GM23338 (cell line): ENCODE data around the gene ADGRF4. TPM values are rescaled to one million over a fixed set of nuclear protein-coding genes. Genes with fewer than 3 reads are reported as not detected.

Experiments used
- ATAC-seq: fragments of 200-7000 bp; cut with Tn5 transposase; 3 replicates; pipeline ENCODE4 v1.9.1; 2020
- DNase-seq: peaks from one replicate; pipeline ENCODE4 v3.0.0-alpha.2; 2015; ENCODE audit warnings: low spot score
- H2AFZ ChIP-seq: fragments of 200-600 bp; sonication (generic); 2 replicates; pipeline ENCODE4 v1.8.0; 2016; ENCODE audit warnings: antibody characterized with exemption, mild to moderate bottlenecking, moderate library complexity
- H3F3A ChIP-seq: fragments of 200-600 bp; sonication (generic); replicated peaks from 2 replicates; pipeline ENCODE4 v1.8.0; 2017; ENCODE audit warnings: antibody characterized with exemption, mixed run types, low read depth
- H3K27ac ChIP-seq: fragments of 200-600 bp; sonication (generic); 2 replicates; pipeline ENCODE4 v1.6.1; 2016; ENCODE audit warnings: low read depth
- H3K27me3 ChIP-seq: fragments of 200-600 bp; sonication (generic); 2 replicates; pipeline ENCODE4 v1.8.0; 2016; ENCODE audit warnings: mild to moderate bottlenecking, mixed run types, moderate library complexity; ENCODE audit not compliant: insufficient read depth
- H3K36me3 ChIP-seq: fragments of 200-600 bp; sonication (generic); 2 replicates; pipeline ENCODE4 v1.8.0; 2016; ENCODE audit warnings: mild to moderate bottlenecking; ENCODE audit not compliant: insufficient read depth
- H3K4me1 ChIP-seq: fragments of 200-600 bp; sonication (generic); 2 replicates; pipeline ENCODE4 v1.8.0; 2016; ENCODE audit warnings: mild to moderate bottlenecking, moderate library complexity; ENCODE audit not compliant: insufficient read depth
- H3K4me2 ChIP-seq: fragments of 200-600 bp; sonication (generic); 2 replicates; pipeline ENCODE4 v1.7.1; 2017; ENCODE audit warnings: mixed run types
- H3K4me3 ChIP-seq: fragments of 200-600 bp; sonication (generic); 2 replicates; pipeline ENCODE4 v1.6.1; 2016; ENCODE audit warnings: mixed run types
- H3K79me2 ChIP-seq: fragments of 200-600 bp; sonication (generic); replicated peaks from 2 replicates; pipeline ENCODE4 v1.8.0; 2017; ENCODE audit warnings: mild to moderate bottlenecking; ENCODE audit not compliant: insufficient read depth
- H3K9me2 ChIP-seq: fragments of 200-600 bp; sonication (generic); 2 replicates; pipeline ENCODE4 v1.8.0; 2017; ENCODE audit not compliant: insufficient read depth
- H4K20me1 ChIP-seq: fragments of 200-600 bp; sonication (generic); replicated peaks from 2 replicates; pipeline ENCODE4 v1.8.0; 2017; ENCODE audit warnings: mild to moderate bottlenecking; ENCODE audit not compliant: insufficient read depth
- H3K27ac Mint-ChIP-seq: 2 replicates; pipeline ENCODE4 v1.8.0; 2020; ENCODE audit warnings: inconsistent platforms, mild to moderate bottlenecking, moderate library complexity, mixed read lengths
- H3K27me3 Mint-ChIP-seq: 3 replicates; pipeline ENCODE4 v1.8.0; 2022; ENCODE audit warnings: low read depth, mild to moderate bottlenecking, moderate library complexity, mixed read lengths, inconsistent platforms; ENCODE audit not compliant: insufficient read depth, poor library complexity
- H3K36me3 Mint-ChIP-seq: 3 replicates; pipeline ENCODE4 v1.8.0; 2021; ENCODE audit warnings: low read depth, mild to moderate bottlenecking, inconsistent platforms, moderate library complexity, mixed read lengths
- H3K4me1 Mint-ChIP-seq: 3 replicates; pipeline ENCODE4 v1.8.0; 2020; ENCODE audit warnings: mild to moderate bottlenecking, inconsistent platforms, mixed read lengths
- H3K4me3 Mint-ChIP-seq: 3 replicates; pipeline ENCODE4 v1.8.0; 2021; ENCODE audit warnings: moderate library complexity, mild to moderate bottlenecking, inconsistent platforms, mixed read lengths
- H3K9me3 Mint-ChIP-seq: 3 replicates; pipeline ENCODE4 v1.8.0; 2020; ENCODE audit warnings: moderate library complexity, mild to moderate bottlenecking, inconsistent platforms, mixed read lengths
- CREB1 ChIP-seq: fragments of 250-450 bp; sonication (Bioruptor Pico); IDR thresholded peaks from 2 replicates; pipeline ENCODE4 v1.5.0; 2020; ENCODE audit warnings: low read depth, mild to moderate bottlenecking, moderate library complexity
- EZH2 ChIP-seq: fragments of 200-600 bp; sonication (generic); IDR thresholded peaks from one replicate; pipeline ENCODE4 v1.8.0; 2017; ENCODE audit warnings: antibody characterized with exemption, mild to moderate bottlenecking, low read depth; ENCODE audit not compliant: unreplicated experiment
- EZH2phosphoT487 ChIP-seq: fragments of 200-600 bp; sonication (generic); IDR thresholded peaks from one replicate; pipeline ENCODE4 v1.8.1; 2018; ENCODE audit warnings: antibody characterized with exemption; ENCODE audit not compliant: unreplicated experiment
- JUNB ChIP-seq: IDR thresholded peaks from one replicate; pipeline ENCODE4 v1.6.1; 2016; ENCODE audit warnings: antibody characterized with exemption; ENCODE audit not compliant: unreplicated experiment
- NANOG ChIP-seq: IDR thresholded peaks from 2 replicates; pipeline ENCODE4 v1.6.1; 2016; ENCODE audit warnings: antibody characterized with exemption, borderline replicate concordance
- POLR2AphosphoS5 ChIP-seq: IDR thresholded peaks from 2 replicates; pipeline ENCODE4 v1.6.1; 2016; ENCODE audit warnings: antibody characterized with exemption, low read depth
- STAT1 ChIP-seq: IDR thresholded peaks from one replicate; pipeline ENCODE4 v1.6.1; 2016; ENCODE audit warnings: antibody characterized with exemption; ENCODE audit not compliant: unreplicated experiment
- ZNF114 ChIP-seq: fragments of 250-450 bp; sonication (Bioruptor Pico); IDR thresholded peaks from 2 replicates; pipeline ENCODE4 v1.5.0; 2020; ENCODE audit warnings: mild to moderate bottlenecking, moderate library complexity
- ZNF331 ChIP-seq: fragments of 250-450 bp; sonication (Bioruptor Pico); IDR thresholded peaks from 2 replicates; pipeline ENCODE4 v1.5.0; 2020; ENCODE audit warnings: low read depth, mild to moderate bottlenecking, moderate library complexity
- polyA plus RNA-seq: library from polyadenylated mRNA; unstranded; fragments of >200 nt; fragmentation: Nextera tagmentation; extraction: Ambion mirVana; gene quantifications from 2 replicates; pipeline ENCODE4 v1.2.1, GENCODE V29; 2016
- total RNA-seq: library from RNA; depleted of rRNA; stranded (reverse); fragments of >200 nt; shearing (Covaris generic); gene quantifications from 2 replicates; pipeline ENCODE4 v1.2.3, GENCODE V29; 2014
- TF ChIP-seq, protein P1 (sequence below), 2 experiments: fragments of 200-600 bp in 1 of 2; sonication (generic) in 1 of 2; conservative IDR thresholded peaks; 2 replicates each; pipeline versions ENCODE4 v1.5.1 to v1.6.1; 2016 to 2017; ENCODE audit warnings: antibody characterized with exemption in 2 of 2, low read depth in 2 of 2, mild to moderate bottlenecking in 2 of 2, moderate library complexity in 1 of 2
- TF ChIP-seq, protein P2 (sequence below): IDR thresholded peaks from one replicate; pipeline ENCODE4 v1.6.1; 2018; ENCODE audit warnings: antibody characterized with exemption; ENCODE audit not compliant: unreplicated experiment
- TF ChIP-seq, protein P3 (sequence below): fragments of 250-450 bp; sonication (Bioruptor Pico); IDR thresholded peaks from 2 replicates; pipeline ENCODE4 v1.5.0; 2020; ENCODE audit warnings: mild to moderate bottlenecking, moderate library complexity
- TF ChIP-seq, protein P4 (sequence below): IDR thresholded peaks from 2 replicates; pipeline ENCODE4 v1.6.1; 2016; ENCODE audit warnings: antibody characterized with exemption

The ADGRF4 gene
- total and polyA plus RNA-seq, 2 experiments from 2014 or later = not detected

DNA sequence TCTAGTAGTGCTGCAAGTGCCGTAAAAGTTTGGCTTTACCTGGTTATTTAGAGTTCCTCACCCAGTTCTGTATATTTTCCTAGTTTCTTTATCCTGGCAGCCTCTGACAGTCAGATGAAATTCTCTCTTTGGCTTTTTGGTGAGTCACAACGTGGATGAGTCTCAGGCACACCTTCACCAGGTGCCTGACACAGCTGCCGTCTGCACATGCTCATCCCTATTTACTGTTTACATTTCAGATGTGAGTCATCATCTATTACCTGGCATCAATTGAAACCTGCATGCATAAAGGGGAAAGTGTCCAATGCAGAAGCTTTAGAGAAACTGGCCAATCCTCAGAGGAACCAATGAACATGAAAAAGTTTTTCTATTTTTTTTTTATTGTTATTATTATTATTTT, 33.3 kb upstream of the ADGRF4 start:
- Histone ChIP-seq H4K20me1 (no peaks in the 10 kb centered on the region), H3K4me1 (no peaks in the 10 kb centered on the region; the same call in 1 of the 2 replicates), H2AFZ (no peak overlapping the region), H3K27ac (no peak overlapping the region), H3K9me2 (no peaks in the 10 kb centered on the region), H3K36me3 (no peaks in the 10 kb centered on the region), H3K79me2 (no peaks in the 10 kb centered on the region), H3K4me2 (no peak overlapping the region), H3F3A (no peaks in the 10 kb centered on the region), H3K4me3 (no peak overlapping the region), H3K27me3 (no peaks in the 10 kb centered on the region)
- no peak overlapping the region for H3K27ac Mint-ChIP-seq
- no peaks in the 10 kb centered on the region for H3K9me3 Mint-ChIP-seq
- DNase-seq (no peak), ATAC-seq (no peak)
- H3K4me1 Mint-ChIP-seq = peaks cover 19% of the 10 kb centered on the region
- H3K27me3 Mint-ChIP-seq = peaks cover 5% of the 10 kb centered on the region
- TF ChIP-seq, protein P1, sequence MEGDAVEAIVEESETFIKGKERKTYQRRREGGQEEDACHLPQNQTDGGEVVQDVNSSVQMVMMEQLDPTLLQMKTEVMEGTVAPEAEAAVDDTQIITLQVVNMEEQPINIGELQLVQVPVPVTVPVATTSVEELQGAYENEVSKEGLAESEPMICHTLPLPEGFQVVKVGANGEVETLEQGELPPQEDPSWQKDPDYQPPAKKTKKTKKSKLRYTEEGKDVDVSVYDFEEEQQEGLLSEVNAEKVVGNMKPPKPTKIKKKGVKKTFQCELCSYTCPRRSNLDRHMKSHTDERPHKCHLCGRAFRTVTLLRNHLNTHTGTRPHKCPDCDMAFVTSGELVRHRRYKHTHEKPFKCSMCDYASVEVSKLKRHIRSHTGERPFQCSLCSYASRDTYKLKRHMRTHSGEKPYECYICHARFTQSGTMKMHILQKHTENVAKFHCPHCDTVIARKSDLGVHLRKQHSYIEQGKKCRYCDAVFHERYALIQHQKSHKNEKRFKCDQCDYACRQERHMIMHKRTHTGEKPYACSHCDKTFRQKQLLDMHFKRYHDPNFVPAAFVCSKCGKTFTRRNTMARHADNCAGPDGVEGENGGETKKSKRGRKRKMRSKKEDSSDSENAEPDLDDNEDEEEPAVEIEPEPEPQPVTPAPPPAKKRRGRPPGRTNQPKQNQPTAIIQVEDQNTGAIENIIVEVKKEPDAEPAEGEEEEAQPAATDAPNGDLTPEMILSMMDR (conservative IDR thresholded peaks at IDR 0.05; ENCODE audit: low read depth in 2 of 2) = no peak
- no peak for TF ChIP-seq JUNB
- no peak for TF ChIP-seq EZH2phosphoT487
- no peak for TF ChIP-seq EZH2
- TF ChIP-seq, protein P2, sequence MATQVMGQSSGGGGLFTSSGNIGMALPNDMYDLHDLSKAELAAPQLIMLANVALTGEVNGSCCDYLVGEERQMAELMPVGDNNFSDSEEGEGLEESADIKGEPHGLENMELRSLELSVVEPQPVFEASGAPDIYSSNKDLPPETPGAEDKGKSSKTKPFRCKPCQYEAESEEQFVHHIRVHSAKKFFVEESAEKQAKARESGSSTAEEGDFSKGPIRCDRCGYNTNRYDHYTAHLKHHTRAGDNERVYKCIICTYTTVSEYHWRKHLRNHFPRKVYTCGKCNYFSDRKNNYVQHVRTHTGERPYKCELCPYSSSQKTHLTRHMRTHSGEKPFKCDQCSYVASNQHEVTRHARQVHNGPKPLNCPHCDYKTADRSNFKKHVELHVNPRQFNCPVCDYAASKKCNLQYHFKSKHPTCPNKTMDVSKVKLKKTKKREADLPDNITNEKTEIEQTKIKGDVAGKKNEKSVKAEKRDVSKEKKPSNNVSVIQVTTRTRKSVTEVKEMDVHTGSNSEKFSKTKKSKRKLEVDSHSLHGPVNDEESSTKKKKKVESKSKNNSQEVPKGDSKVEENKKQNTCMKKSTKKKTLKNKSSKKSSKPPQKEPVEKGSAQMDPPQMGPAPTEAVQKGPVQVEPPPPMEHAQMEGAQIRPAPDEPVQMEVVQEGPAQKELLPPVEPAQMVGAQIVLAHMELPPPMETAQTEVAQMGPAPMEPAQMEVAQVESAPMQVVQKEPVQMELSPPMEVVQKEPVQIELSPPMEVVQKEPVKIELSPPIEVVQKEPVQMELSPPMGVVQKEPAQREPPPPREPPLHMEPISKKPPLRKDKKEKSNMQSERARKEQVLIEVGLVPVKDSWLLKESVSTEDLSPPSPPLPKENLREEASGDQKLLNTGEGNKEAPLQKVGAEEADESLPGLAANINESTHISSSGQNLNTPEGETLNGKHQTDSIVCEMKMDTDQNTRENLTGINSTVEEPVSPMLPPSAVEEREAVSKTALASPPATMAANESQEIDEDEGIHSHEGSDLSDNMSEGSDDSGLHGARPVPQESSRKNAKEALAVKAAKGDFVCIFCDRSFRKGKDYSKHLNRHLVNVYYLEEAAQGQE = no peak
- no peak for TF ChIP-seq CREB1 (CRISPR knock-in tag)
- TF ChIP-seq, protein P3, sequence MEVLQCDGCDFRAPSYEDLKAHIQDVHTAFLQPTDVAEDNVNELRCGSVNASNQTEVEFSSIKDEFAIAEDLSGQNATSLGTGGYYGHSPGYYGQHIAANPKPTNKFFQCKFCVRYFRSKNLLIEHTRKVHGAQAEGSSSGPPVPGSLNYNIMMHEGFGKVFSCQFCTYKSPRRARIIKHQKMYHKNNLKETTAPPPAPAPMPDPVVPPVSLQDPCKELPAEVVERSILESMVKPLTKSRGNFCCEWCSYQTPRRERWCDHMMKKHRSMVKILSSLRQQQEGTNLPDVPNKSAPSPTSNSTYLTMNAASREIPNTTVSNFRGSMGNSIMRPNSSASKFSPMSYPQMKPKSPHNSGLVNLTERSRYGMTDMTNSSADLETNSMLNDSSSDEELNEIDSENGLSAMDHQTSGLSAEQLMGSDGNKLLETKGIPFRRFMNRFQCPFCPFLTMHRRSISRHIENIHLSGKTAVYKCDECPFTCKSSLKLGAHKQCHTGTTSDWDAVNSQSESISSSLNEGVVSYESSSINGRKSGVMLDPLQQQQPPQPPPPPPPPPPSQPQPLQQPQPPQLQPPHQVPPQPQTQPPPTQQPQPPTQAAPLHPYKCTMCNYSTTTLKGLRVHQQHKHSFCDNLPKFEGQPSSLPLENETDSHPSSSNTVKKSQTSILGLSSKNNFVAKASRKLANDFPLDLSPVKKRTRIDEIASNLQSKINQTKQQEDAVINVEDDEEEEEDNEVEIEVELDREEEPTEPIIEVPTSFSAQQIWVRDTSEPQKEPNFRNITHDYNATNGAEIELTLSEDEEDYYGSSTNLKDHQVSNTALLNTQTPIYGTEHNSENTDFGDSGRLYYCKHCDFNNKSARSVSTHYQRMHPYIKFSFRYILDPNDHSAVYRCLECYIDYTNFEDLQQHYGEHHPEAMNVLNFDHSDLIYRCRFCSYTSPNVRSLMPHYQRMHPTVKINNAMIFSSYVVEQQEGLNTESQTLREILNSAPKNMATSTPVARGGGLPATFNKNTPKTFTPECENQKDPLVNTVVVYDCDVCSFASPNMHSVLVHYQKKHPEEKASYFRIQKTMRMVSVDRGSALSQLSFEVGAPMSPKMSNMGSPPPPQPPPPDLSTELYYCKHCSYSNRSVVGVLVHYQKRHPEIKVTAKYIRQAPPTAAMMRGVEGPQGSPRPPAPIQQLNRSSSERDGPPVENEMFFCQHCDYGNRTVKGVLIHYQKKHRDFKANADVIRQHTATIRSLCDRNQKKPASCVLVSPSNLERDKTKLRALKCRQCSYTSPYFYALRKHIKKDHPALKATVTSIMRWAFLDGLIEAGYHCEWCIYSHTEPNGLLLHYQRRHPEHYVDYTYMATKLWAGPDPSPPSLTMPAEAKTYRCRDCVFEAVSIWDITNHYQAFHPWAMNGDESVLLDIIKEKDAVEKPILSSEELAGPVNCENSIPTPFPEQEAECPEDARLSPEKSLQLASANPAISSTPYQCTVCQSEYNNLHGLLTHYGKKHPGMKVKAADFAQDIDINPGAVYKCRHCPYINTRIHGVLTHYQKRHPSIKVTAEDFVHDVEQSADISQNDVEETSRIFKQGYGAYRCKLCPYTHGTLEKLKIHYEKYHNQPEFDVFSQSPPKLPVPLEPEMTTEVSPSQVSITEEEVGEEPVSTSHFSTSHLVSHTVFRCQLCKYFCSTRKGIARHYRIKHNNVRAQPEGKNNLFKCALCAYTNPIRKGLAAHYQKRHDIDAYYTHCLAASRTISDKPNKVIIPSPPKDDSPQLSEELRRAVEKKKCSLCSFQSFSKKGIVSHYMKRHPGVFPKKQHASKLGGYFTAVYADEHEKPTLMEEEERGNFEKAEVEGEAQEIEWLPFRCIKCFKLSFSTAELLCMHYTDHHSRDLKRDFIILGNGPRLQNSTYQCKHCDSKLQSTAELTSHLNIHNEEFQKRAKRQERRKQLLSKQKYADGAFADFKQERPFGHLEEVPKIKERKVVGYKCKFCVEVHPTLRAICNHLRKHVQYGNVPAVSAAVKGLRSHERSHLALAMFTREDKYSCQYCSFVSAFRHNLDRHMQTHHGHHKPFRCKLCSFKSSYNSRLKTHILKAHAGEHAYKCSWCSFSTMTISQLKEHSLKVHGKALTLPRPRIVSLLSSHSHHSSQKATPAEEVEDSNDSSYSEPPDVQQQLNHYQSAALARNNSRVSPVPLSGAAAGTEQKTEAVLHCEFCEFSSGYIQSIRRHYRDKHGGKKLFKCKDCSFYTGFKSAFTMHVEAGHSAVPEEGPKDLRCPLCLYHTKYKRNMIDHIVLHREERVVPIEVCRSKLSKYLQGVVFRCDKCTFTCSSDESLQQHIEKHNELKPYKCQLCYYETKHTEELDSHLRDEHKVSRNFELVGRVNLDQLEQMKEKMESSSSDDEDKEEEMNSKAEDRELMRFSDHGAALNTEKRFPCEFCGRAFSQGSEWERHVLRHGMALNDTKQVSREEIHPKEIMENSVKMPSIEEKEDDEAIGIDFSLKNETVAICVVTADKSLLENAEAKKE (CRISPR knock-in tag) = no peak
- TF ChIP-seq NANOG = no peak
- TF ChIP-seq POLR2AphosphoS5 = no peak
- TF ChIP-seq, protein P4, sequence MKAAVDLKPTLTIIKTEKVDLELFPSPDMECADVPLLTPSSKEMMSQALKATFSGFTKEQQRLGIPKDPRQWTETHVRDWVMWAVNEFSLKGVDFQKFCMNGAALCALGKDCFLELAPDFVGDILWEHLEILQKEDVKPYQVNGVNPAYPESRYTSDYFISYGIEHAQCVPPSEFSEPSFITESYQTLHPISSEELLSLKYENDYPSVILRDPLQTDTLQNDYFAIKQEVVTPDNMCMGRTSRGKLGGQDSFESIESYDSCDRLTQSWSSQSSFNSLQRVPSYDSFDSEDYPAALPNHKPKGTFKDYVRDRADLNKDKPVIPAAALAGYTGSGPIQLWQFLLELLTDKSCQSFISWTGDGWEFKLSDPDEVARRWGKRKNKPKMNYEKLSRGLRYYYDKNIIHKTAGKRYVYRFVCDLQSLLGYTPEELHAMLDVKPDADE = no peak
- TF ChIP-seq STAT1 = no peak
- no peak for TF ChIP-seq ZNF331 (CRISPR knock-in tag)
- no peak for TF ChIP-seq ZNF114 (CRISPR knock-in tag)
- no peak overlapping the region for H3K4me3 Mint-ChIP-seq
- no peaks in the 10 kb centered on the region for H3K36me3 Mint-ChIP-seq
